WTC11 (cell line): ENCODE data around the gene FHL3.
A peak's percentile ranks its signal among the peaks of the same experiment; 100 is the strongest.

Source experiments
- CREM ChIP-seq: sonication (generic); formaldehyde crosslinking; IDR thresholded peaks from 2 replicates; pipeline ENCODE4 v1.8.1; 2022; ENCODE audit warnings: mild to moderate bottlenecking, missing genetic modification reagents, moderate library complexity
- CTCF ChIP-seq: fragments of 200-600 bp; IDR thresholded peaks from 2 replicates; pipeline ENCODE4 v1.8.0; 2022; ENCODE audit warnings: antibody characterized with exemption
- E2F5 ChIP-seq: sonication (generic); formaldehyde crosslinking; IDR thresholded peaks from 2 replicates; pipeline ENCODE4 v1.8.1; 2022; ENCODE audit warnings: mild to moderate bottlenecking, moderate library complexity, missing genetic modification reagents
- MAX ChIP-seq: sonication (generic); formaldehyde crosslinking; IDR thresholded peaks from 2 replicates; pipeline ENCODE4 v1.8.0; 2022; ENCODE audit warnings: mild to moderate bottlenecking, missing genetic modification reagents
- NFE2L1 ChIP-seq: sonication (generic); formaldehyde crosslinking; IDR thresholded peaks from 2 replicates; pipeline ENCODE4 v1.8.1; 2023; ENCODE audit warnings: missing genetic modification reagents
- NFYB ChIP-seq: sonication (generic); formaldehyde crosslinking; conservative IDR thresholded peaks from 2 replicates; pipeline ENCODE4 v1.8.0; 2022; ENCODE audit warnings: low read depth, missing genetic modification reagents
- PREB ChIP-seq: sonication (generic); formaldehyde crosslinking; IDR thresholded peaks from 2 replicates; pipeline ENCODE4 v1.8.1; 2022; ENCODE audit warnings: mild to moderate bottlenecking, missing genetic modification reagents, moderate library complexity, borderline replicate concordance
- SP1 ChIP-seq: sonication (generic); formaldehyde crosslinking; conservative IDR thresholded peaks from 2 replicates; pipeline ENCODE4 v1.8.1; 2022; ENCODE audit warnings: missing genetic modification reagents
- TCF7 ChIP-seq: sonication (generic); formaldehyde crosslinking; IDR thresholded peaks from 2 replicates; pipeline ENCODE4 v1.8.0; 2022; ENCODE audit warnings: mild to moderate bottlenecking, low read depth, missing genetic modification reagents, moderate library complexity
- USF1 ChIP-seq: sonication (generic); formaldehyde crosslinking; IDR thresholded peaks from 2 replicates; pipeline ENCODE4 v1.8.0; 2022; ENCODE audit warnings: mild to moderate bottlenecking, missing genetic modification reagents
- ZBTB21 ChIP-seq: sonication (generic); formaldehyde crosslinking; IDR thresholded peaks from 2 replicates; pipeline ENCODE4 v1.8.1; 2023; ENCODE audit warnings: mild to moderate bottlenecking, missing genetic modification reagents, borderline replicate concordance

- TF ChIP-seq CTCF (no peak), TCF7 (no peak), E2F5 (CRISPR knock-in tag) (no peak), ZBTB21 (CRISPR knock-in tag) (no peak), USF1 (no peak), NFYB (CRISPR knock-in tag) (no peak), PREB (no peak), CREM (CRISPR knock-in tag) (no peak), NFE2L1 (CRISPR knock-in tag) (no peak), SP1 (CRISPR knock-in tag) (peak; percentile 52; the same call in 1 of the 2 replicates), MAX (CRISPR knock-in tag) (no peak)
Observed at GRCh38 chr1:38005195-38006007, at the start of gene FHL3.
